Panc1 (cell line): ENCODE measurements around the gene PPTC7. TPM values are rescaled to one million over a fixed set of nuclear protein-coding genes. Genes with fewer than 3 reads are reported as not detected.

ENCODE experiments used
- ATAC-seq: fragments of 200-7000 bp; cut with Tn5 transposase; 2 replicates; pipeline ENCODE4 v1.9.1; 2020; ENCODE audit warnings: mild to moderate bottlenecking, moderate library complexity
- BruUV-seq: library from RNA; stranded (reverse); fragments of 400-500 nt; replicated peaks from 2 replicates; lab custom pipeline; 2021; lab: Mats Ljungman, UMichigan
- CTCF ChIA-PET: fragments of 300-600 bp; sonication (Branson Sonifier 250); formaldehyde crosslinking; loops from one replicate; lab custom pipeline; 2022; ENCODE audit warnings: antibody characterized with exemption; lab: Charles Lee
- POLR2A ChIA-PET: fragments of 300-600 bp; sonication (Branson Sonifier 250); formaldehyde crosslinking; loops from one replicate; lab custom pipeline; 2022; ENCODE audit warnings: antibody characterized with exemption; lab: Charles Lee
- DNase-seq: peaks from one replicate; pipeline ENCODE4 v3.0.0-alpha.2; 2010; ENCODE audit warnings: low read depth, low spot score
- H3K27ac ChIP-seq: 2 replicates; pipeline ENCODE4 v1.5.1; 2011; ENCODE audit warnings: mild to moderate bottlenecking, low read length, inconsistent platforms
- H3K27me3 ChIP-seq: fragments of 200-500 bp; sonication (Bioruptor generic); 2 replicates; pipeline ENCODE4 v1.6.0; 2014; ENCODE audit warnings: low read length, inconsistent platforms; ENCODE audit not compliant: control insufficient read depth, insufficient read depth
- H3K36me3 ChIP-seq: fragments of 200-500 bp; sonication (Bioruptor generic); 2 replicates; pipeline ENCODE4 v1.5.1; 2014; ENCODE audit warnings: inconsistent platforms, mild to moderate bottlenecking, low read length, moderate library complexity; ENCODE audit not compliant: control insufficient read depth, insufficient read depth
- H3K4me1 ChIP-seq: 2 replicates; pipeline ENCODE4 v1.5.1; 2011; ENCODE audit warnings: inconsistent platforms, mild to moderate bottlenecking, low read length, moderate library complexity; ENCODE audit not compliant: control insufficient read depth, insufficient read depth
- H3K4me3 ChIP-seq, 2 experiments: 2 replicates each; pipeline ENCODE4 v1.5.1; 2011 to 2012; ENCODE audit warnings: low read depth in 2 of 2, low read length in 2 of 2, mild to moderate bottlenecking in 2 of 2, inconsistent platforms in 1 of 2, moderate library complexity in 1 of 2
- H3K9me3 ChIP-seq: fragments of 200-500 bp; sonication (Bioruptor generic); 2 replicates; pipeline ENCODE4 v1.5.1; 2014; ENCODE audit warnings: low read depth, mild to moderate bottlenecking, inconsistent platforms, low read length, moderate library complexity; ENCODE audit not compliant: control insufficient read depth, insufficient read depth
- POLR2AphosphoS5 ChIP-seq: IDR thresholded peaks from 2 replicates; pipeline ENCODE4 v1.6.1; 2012; ENCODE audit warnings: mild to moderate bottlenecking, low read depth, low read length, moderate library complexity
- REST ChIP-seq, 2 experiments: IDR thresholded peaks; 2 replicates each; pipeline ENCODE4 v1.6.1; 2011 to 2012; ENCODE audit warnings: low read depth in 2 of 2, control low read depth in 1 of 2, low read length in 1 of 2, mild to moderate bottlenecking in 1 of 2, moderate library complexity in 1 of 2; ENCODE audit not compliant: insufficient read depth in 1 of 2
- SIN3A ChIP-seq: IDR thresholded peaks from 2 replicates; pipeline ENCODE4 v1.6.1; 2012; ENCODE audit warnings: low read depth, mild to moderate bottlenecking, low read length, moderate library complexity, borderline replicate concordance; ENCODE audit not compliant: insufficient read depth
- TCF7L2 ChIP-seq: IDR thresholded peaks from 2 replicates; pipeline ENCODE4 v1.6.1; 2011; ENCODE audit warnings: mild to moderate bottlenecking, low read depth, low read length, inconsistent platforms
- in situ Hi-C: cut with HindIII; loops from 2 replicates; pipeline ENCODE4 v1.10.0; 2016; ENCODE audit warnings: low sequenced_read_pairs, low pct_unique_long_range_greater_than_20kb
- intact Hi-C: fragments of 100-400 bp; cut with micrococcal nuclease; formaldehyde crosslinking; loops from one replicate; pipeline ENCODE4 v1.10.0; 2022; ENCODE audit not compliant: unreplicated experiment
- total RNA-seq: library from RNA; stranded (reverse); gene quantifications from one replicate; pipeline ENCODE4 v1.2.1, GENCODE V29; 2021; ENCODE audit not compliant: unreplicated experiment
- TF ChIP-seq, protein P1 (sequence below): fragments of 450-650 bp; IDR thresholded peaks from 2 replicates; pipeline ENCODE4 v1.5.1; 2017; ENCODE audit warnings: mild to moderate bottlenecking

The PPTC7 gene
- total RNA-seq, 1 experiment from 2014 or later = 18.4 TPM

DNA sequence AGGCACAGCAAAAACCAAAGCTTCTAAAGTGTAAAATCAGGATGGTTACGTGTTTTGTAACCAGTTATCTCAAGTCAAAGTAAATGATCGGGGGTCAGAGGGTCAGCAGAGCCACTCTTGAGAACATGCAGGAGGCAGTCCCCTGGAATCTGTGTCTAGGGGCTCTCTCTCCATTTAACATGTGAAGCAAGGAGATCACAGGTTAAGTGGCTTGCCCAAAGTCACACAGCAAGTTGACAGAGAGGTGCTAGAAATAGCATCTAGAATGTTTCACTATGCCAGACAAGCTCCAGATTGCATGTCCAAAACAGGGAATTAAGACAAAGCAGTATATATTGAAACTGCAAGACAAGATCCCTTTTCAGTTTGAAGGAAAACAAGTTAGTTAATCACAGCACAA is 33.4 kb downstream of the PPTC7 start:
- ChIA-PET POLR2A (no interaction called here), CTCF (no interaction called here)
- ATAC-seq = no peak
- TF ChIP-seq REST (IDR thresholded peaks at IDR 0.05; ENCODE audit: insufficient read depth in 1 of 2, low read depth in 2 of 2, low read length in 1 of 2) (no peak), POLR2AphosphoS5 (no peak), TCF7L2 (no peak), SIN3A (no peak)
- TF ChIP-seq, protein P1, sequence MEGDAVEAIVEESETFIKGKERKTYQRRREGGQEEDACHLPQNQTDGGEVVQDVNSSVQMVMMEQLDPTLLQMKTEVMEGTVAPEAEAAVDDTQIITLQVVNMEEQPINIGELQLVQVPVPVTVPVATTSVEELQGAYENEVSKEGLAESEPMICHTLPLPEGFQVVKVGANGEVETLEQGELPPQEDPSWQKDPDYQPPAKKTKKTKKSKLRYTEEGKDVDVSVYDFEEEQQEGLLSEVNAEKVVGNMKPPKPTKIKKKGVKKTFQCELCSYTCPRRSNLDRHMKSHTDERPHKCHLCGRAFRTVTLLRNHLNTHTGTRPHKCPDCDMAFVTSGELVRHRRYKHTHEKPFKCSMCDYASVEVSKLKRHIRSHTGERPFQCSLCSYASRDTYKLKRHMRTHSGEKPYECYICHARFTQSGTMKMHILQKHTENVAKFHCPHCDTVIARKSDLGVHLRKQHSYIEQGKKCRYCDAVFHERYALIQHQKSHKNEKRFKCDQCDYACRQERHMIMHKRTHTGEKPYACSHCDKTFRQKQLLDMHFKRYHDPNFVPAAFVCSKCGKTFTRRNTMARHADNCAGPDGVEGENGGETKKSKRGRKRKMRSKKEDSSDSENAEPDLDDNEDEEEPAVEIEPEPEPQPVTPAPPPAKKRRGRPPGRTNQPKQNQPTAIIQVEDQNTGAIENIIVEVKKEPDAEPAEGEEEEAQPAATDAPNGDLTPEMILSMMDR = no peak
- Histone ChIP-seq H3K27me3 (no peaks in the 10 kb centered on the region), H3K4me3 (no peak overlapping the region), H3K9me3 (no peaks in the 10 kb centered on the region), H3K27ac (no peak overlapping the region), H3K36me3 (no peaks in the 10 kb centered on the region), H3K4me1 (0 out of 2 replicates have a peak, but pooled peaks cover 3% of the 10 kb centered on the region)
- intact Hi-C loops (no loop called here), in situ Hi-C loops (no loop called here)
- no peak for DNase-seq
- no TSS peak for BruUV-seq

DNA sequence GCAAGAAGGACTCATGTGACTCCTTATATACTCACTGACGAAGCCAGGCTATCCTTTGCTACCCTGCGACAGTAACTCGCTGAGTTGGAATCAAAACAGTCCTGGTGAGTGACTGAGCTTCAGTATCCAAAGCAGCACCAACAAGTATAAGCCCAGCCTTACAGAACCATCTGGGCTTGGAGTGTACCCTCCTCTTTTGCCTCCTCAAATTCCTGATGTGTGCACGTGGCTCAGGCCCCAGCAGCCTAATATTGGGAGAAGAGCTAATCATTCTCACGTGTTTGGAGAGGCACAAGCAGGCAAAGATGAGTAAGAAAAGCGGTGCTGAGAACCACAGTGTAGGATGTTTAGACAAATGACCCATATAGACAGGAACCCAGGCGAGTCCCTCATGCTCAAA is 34.4 kb downstream of the PPTC7 start:
- no peaks in the 10 kb centered on the region for H3K27me3 ChIP-seq
- intact Hi-C loops (no loop called here), in situ Hi-C loops (no loop called here)
- TF ChIP-seq POLR2AphosphoS5 (no peak), TCF7L2 (no peak), REST (IDR thresholded peaks at IDR 0.05; ENCODE audit: insufficient read depth in 1 of 2, low read depth in 2 of 2, low read length in 1 of 2) (no peak), SIN3A (no peak)
- TF ChIP-seq, protein P1 = no peak
- no TSS peak for BruUV-seq
- H3K4me3 ChIP-seq = no peak overlapping the region
- H3K36me3 ChIP-seq = no peaks in the 10 kb centered on the region
- H3K27ac ChIP-seq = no peak overlapping the region
- no peaks in the 10 kb centered on the region for H3K9me3 ChIP-seq
- H3K4me1 ChIP-seq = 0 out of 2 replicates have a peak, but pooled peaks cover 3% of the 10 kb centered on the region
- DNase-seq = no peak
- no peak for ATAC-seq
- ChIA-PET POLR2A (interaction anchor here (0.5 kb wide), 1 partner anchor 588 kb away, joined by 3 read pairs; no protein-coding TSS in a partner anchor), CTCF (interaction anchor here (1.1 kb wide), 1 partner anchor 53 kb away, joined by 3 read pairs; no protein-coding TSS in a partner anchor)
